Activated CD4-positive, alpha-beta T cell treated with anti-CD3 and anti-CD28 coated beads, Interleukin-2, amount 10 ng/mL, durations not matched to agents 7 days and 5 days (primary cell): Measurements from ENCODE around the gene TULP3. TPM values are rescaled to one million over a fixed set of nuclear protein-coding genes. Genes with fewer than 3 reads are reported as not detected.

Source experiments
- CTCF ChIA-PET: fragments of 350-600 bp; sonication (Branson Sonifier 250); formaldehyde crosslinking; loops from one replicate; lab custom pipeline; 2021; ENCODE audit warnings: antibody characterized with exemption; lab: Charles Lee
- POLR2A ChIA-PET: fragments of 350-600 bp; sonication (Branson Sonifier 250); formaldehyde crosslinking; loops from one replicate; lab custom pipeline; 2021; ENCODE audit warnings: antibody characterized with exemption; lab: Charles Lee
- DNase-seq: peaks from one replicate; pipeline ENCODE4 v3.0.0-alpha.2; 2020
- H3K27ac Mint-ChIP-seq: one replicate; pipeline ENCODE4 v1.8.0; 2021; ENCODE audit warnings: mild to moderate bottlenecking, moderate library complexity, mixed read lengths
- H3K27me3 Mint-ChIP-seq: one replicate; pipeline ENCODE4 v1.8.0; 2021; ENCODE audit warnings: mixed read lengths
- H3K36me3 Mint-ChIP-seq: one replicate; pipeline ENCODE4 v1.8.0; 2021; ENCODE audit warnings: low read depth, mixed read lengths
- H3K4me1 Mint-ChIP-seq: one replicate; pipeline ENCODE4 v1.8.0; 2021; ENCODE audit warnings: mixed read lengths
- H3K4me3 Mint-ChIP-seq: one replicate; pipeline ENCODE4 v1.8.0; 2021; ENCODE audit warnings: mild to moderate bottlenecking, moderate library complexity, mixed read lengths
- H3K9me3 Mint-ChIP-seq: one replicate; pipeline ENCODE4 v1.8.0; 2021; ENCODE audit warnings: mixed read lengths
- total RNA-seq, 2 experiments: library from RNA; stranded (reverse); gene quantifications; one replicate each; pipeline ENCODE4 v1.2.3, GENCODE V29; 2021

Gene TULP3
- total RNA-seq, 2 experiments from 2014 or later: 8.6 to 9.1 TPM

- H3K9me3 Mint-ChIP-seq: no peaks in the 10 kb centered on the region
Observed at GRCh38 chr12:2904260-2904659, 13.6 kb downstream of the TULP3 start.

GRCh38 chr12:2912216-2912575, 21.5 kb downstream of the TULP3 start:
- POLR2A ChIA-PET: no interaction called here
- no peak for DNase-seq
- H3K4me3 Mint-ChIP-seq: no peak overlapping the region
- H3K4me1 Mint-ChIP-seq: no peaks in the 10 kb centered on the region
- no peaks in the 10 kb centered on the region for H3K36me3 Mint-ChIP-seq
- no peaks in the 10 kb centered on the region for H3K27me3 Mint-ChIP-seq
- H3K9me3 Mint-ChIP-seq: no peaks in the 10 kb centered on the region
- CTCF ChIA-PET: interaction anchor here (0.6 kb wide), 1 partner anchor 90 kb away, joined by 4 read pairs; no protein-coding TSS in a partner anchor
- H3K27ac Mint-ChIP-seq: no peak overlapping the region

More at GRCh38 chr12:2904260-2904659, 13.6 kb downstream of the TULP3 start:
- Mint-ChIP-seq H3K4me3 (no peak overlapping the region), H3K36me3 (no peaks in the 10 kb centered on the region), H3K27ac (no peak overlapping the region), H3K4me1 (no peaks in the 10 kb centered on the region), H3K27me3 (no peaks in the 10 kb centered on the region)
- ChIA-PET POLR2A (no interaction called here), CTCF (interaction anchor here (1.1 kb wide), 1 partner anchor 35 kb away, joined by 3 read pairs; no protein-coding TSS in a partner anchor)
- no peak for DNase-seq

- no peaks in the 10 kb centered on the region for H3K27me3 Mint-ChIP-seq
- no peak for DNase-seq
- no peak overlapping the region for H3K27ac Mint-ChIP-seq
- H3K4me1 Mint-ChIP-seq: no peaks in the 10 kb centered on the region
- H3K36me3 Mint-ChIP-seq: peaks cover 6% of the 10 kb centered on the region
- ChIA-PET CTCF (interaction anchor here (0.6 kb wide), 1 partner anchor 100 kb away, joined by 4 read pairs; no protein-coding TSS in a partner anchor), POLR2A (no interaction called here)
- no peaks in the 10 kb centered on the region for H3K9me3 Mint-ChIP-seq
- H3K4me3 Mint-ChIP-seq: no peak overlapping the region
Observed at GRCh38 chr12:2919249-2919648, 28.6 kb downstream of the TULP3 start.

DNA sequence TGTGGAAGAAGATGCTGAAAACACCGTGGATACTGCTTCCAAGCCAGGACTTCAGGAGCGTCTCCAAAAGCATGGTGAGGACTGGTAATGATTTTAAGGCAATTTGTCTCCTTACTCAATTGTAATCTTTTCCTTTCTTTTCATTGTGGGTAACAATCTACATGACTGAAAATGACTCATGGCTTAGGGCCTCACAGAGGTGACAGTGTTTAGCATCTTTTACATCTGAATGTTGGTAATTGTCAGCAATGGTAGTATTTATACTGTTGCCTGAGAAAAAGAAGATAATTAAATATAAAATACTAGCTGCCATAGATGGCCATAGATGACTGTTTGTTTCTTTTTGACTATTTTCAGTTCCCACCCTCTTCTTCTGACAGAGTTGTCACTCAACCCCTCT, 31.6 kb downstream of the TULP3 start:
- POLR2A ChIA-PET: no interaction called here

GRCh38 chr12:2923057-2923456, 32.4 kb downstream of the TULP3 start:
- no peak for DNase-seq
- H3K27ac Mint-ChIP-seq: no peak overlapping the region
- H3K4me3 Mint-ChIP-seq: no peak overlapping the region
- no peaks in the 10 kb centered on the region for H3K27me3 Mint-ChIP-seq
- CTCF ChIA-PET: interaction anchor here (0.7 to 1.2 kb wide), 2 partner anchors 22 to 43 kb away, joined by 3 to 4 read pairs; no protein-coding TSS in a partner anchor
- peaks cover 9% of the 10 kb centered on the region for H3K36me3 Mint-ChIP-seq
- POLR2A ChIA-PET: no interaction called here
- H3K9me3 Mint-ChIP-seq: no peaks in the 10 kb centered on the region
- no peaks in the 10 kb centered on the region for H3K4me1 Mint-ChIP-seq

More for the DNA sequence above, 31.6 kb downstream of the TULP3 start:
- no peak overlapping the region for H3K4me3 Mint-ChIP-seq
- H3K4me1 Mint-ChIP-seq: no peaks in the 10 kb centered on the region
- H3K36me3 Mint-ChIP-seq: peaks cover 9% of the 10 kb centered on the region
- no peak overlapping the region for H3K27ac Mint-ChIP-seq
- no peaks in the 10 kb centered on the region for H3K9me3 Mint-ChIP-seq
- CTCF ChIA-PET: interaction anchor here (0.6 to 1.2 kb wide), 3 partner anchors 22 to 43 kb away, joined by 3 to 4 read pairs (median 3); partner anchors contain the start of gene TULP3
- H3K27me3 Mint-ChIP-seq: no peaks in the 10 kb centered on the region
- DNase-seq: no peak

DNA sequence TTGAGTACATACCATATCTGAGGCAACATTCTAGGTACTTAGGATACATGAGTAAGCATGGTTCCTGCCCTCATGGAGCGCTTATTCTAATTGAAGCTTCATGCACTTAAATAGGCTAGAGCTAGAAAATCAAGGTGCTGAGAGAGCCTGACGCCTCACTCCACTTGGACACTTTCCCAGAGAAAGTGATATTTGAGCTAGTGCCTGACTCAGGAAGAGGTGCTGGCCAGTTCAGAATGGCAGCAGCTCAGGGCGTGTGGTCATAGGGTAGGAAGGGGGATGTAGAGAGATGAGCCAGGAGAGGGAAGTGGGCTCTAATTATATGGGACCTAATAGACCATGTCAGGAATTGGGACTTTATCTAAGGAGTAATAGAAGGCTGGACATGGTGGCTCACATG, 33.3 kb downstream of the TULP3 start:
- Mint-ChIP-seq H3K27me3 (no peaks in the 10 kb centered on the region), H3K9me3 (no peaks in the 10 kb centered on the region), H3K27ac (no peak overlapping the region), H3K36me3 (peaks cover 9% of the 10 kb centered on the region), H3K4me1 (no peaks in the 10 kb centered on the region), H3K4me3 (no peak overlapping the region)
- no peak for DNase-seq
- POLR2A ChIA-PET: no interaction called here
- CTCF ChIA-PET: interaction anchor here (0.6 kb wide), 2 partner anchors 692 to 1216 kb away, joined by 3 to 5 read pairs; no protein-coding TSS in a partner anchor

DNA sequence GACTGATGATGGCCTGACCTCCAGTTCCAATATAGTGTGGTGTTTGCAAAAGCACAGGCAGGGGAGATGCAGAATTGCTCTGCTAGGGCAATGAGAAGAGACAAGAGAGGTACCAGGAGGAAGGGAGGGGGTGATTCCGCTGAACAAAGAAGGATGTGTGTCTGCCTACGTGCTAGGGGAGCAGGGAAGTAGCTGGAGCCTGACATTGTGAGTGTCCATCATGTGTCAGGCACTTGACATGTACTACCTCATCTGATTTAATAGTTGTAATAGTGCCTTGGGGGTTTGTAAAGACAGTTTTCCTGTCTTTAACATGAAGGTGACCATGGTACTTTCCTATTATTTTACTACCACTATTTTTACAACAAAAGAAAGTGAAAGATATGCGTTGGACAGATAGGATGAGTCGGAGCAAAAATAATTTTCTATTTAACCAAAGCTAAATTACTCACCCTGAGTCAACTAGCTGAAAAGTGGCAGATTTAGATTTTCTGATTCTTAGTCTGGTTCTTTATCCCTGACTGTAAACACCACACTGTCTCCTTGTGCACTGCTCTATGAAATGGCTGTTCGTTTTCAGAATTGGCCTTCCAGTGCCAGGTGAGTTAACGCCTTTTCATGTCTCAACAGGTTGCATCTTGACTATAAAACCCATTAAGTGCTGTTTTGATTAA, 34.8 kb downstream of the TULP3 start:
- H3K27ac Mint-ChIP-seq: no peak overlapping the region
- no peak for DNase-seq
- no peaks in the 10 kb centered on the region for H3K4me1 Mint-ChIP-seq
- H3K9me3 Mint-ChIP-seq: no peaks in the 10 kb centered on the region
- H3K4me3 Mint-ChIP-seq: no peak overlapping the region
- H3K27me3 Mint-ChIP-seq: no peaks in the 10 kb centered on the region
- ChIA-PET POLR2A (no interaction called here), CTCF (interaction anchor here (0.7 kb wide), 2 partner anchors 19 to 123 kb away, joined by 3 to 5 read pairs; no protein-coding TSS in a partner anchor)
- peaks cover 9% of the 10 kb centered on the region for H3K36me3 Mint-ChIP-seq

- peaks cover 3% of the 10 kb centered on the region for H3K36me3 Mint-ChIP-seq
- no peak for DNase-seq
- no peaks in the 10 kb centered on the region for H3K9me3 Mint-ChIP-seq
- H3K4me3 Mint-ChIP-seq: no peak overlapping the region
- POLR2A ChIA-PET: no interaction called here
- CTCF ChIA-PET: no interaction called here
- H3K27me3 Mint-ChIP-seq: no peaks in the 10 kb centered on the region
- no peak overlapping the region for H3K27ac Mint-ChIP-seq
- H3K4me1 Mint-ChIP-seq: no peaks in the 10 kb centered on the region
Observed at GRCh38 chr12:2930865-2931264, 40.2 kb downstream of the TULP3 start.

- H3K4me1 Mint-ChIP-seq: no peaks in the 10 kb centered on the region
- CTCF ChIA-PET: interaction anchor here (1.9 kb wide), 1 partner anchor 11 kb away, joined by 8 read pairs; no protein-coding TSS in a partner anchor
- DNase-seq: no peak
- H3K27me3 Mint-ChIP-seq: no peaks in the 10 kb centered on the region
- H3K27ac Mint-ChIP-seq: no peak overlapping the region
- POLR2A ChIA-PET: no interaction called here
- no peaks in the 10 kb centered on the region for H3K36me3 Mint-ChIP-seq
- no peak overlapping the region for H3K4me3 Mint-ChIP-seq
- no peaks in the 10 kb centered on the region for H3K9me3 Mint-ChIP-seq
Observed at GRCh38 chr12:2933586-2933985, 42.9 kb downstream of the TULP3 start.

GRCh38 chr12:2934371-2934770, 43.7 kb downstream of the TULP3 start:
- Mint-ChIP-seq H3K36me3 (no peaks in the 10 kb centered on the region), H3K9me3 (no peaks in the 10 kb centered on the region), H3K27ac (no peak overlapping the region), H3K4me3 (no peak overlapping the region), H3K4me1 (no peaks in the 10 kb centered on the region), H3K27me3 (no peaks in the 10 kb centered on the region)
- DNase-seq: no peak
- CTCF ChIA-PET: interaction anchor here (0.6 kb wide), 1 partner anchor 113 kb away, joined by 3 read pairs; no protein-coding TSS in a partner anchor
- POLR2A ChIA-PET: no interaction called here

DNA sequence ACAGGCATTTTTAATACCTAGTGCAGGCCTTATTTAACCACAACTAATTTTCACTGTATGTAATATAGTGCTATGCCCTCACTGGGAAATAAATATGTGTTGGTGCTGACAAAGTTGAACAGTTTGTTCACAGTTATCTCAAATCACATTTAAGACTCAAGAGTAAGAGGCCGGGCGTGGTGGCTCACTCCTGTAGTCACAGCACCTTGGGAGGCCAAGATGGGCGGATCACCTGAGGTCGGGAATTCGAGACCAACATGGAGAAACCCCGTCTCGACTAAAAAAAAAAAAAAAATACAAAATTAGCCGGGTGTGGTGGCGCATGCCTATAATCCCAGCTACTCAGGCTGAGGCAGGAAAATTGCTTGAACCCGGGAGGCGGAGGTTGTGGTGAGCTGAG, 45.6 kb downstream of the TULP3 start:
- H3K4me3 Mint-ChIP-seq: no peak overlapping the region
- H3K36me3 Mint-ChIP-seq: no peaks in the 10 kb centered on the region
- CTCF ChIA-PET: no interaction called here
- POLR2A ChIA-PET: no interaction called here
- H3K27me3 Mint-ChIP-seq: no peaks in the 10 kb centered on the region
- H3K4me1 Mint-ChIP-seq: no peaks in the 10 kb centered on the region
- H3K9me3 Mint-ChIP-seq: no peaks in the 10 kb centered on the region
- H3K27ac Mint-ChIP-seq: no peak overlapping the region
- DNase-seq: no peak

GRCh38 chr12:2937500-2937899, 46.8 kb downstream of the TULP3 start:
- POLR2A ChIA-PET: no interaction called here
- no peaks in the 10 kb centered on the region for H3K4me1 Mint-ChIP-seq
- no peaks in the 10 kb centered on the region for H3K36me3 Mint-ChIP-seq
- no peak overlapping the region for H3K4me3 Mint-ChIP-seq
- CTCF ChIA-PET: interaction anchor here (0.7 kb wide), 1 partner anchor 791 kb away, joined by 3 read pairs; no protein-coding TSS in a partner anchor
- H3K9me3 Mint-ChIP-seq: no peaks in the 10 kb centered on the region
- H3K27me3 Mint-ChIP-seq: no peaks in the 10 kb centered on the region
- no peak overlapping the region for H3K27ac Mint-ChIP-seq
- no peak for DNase-seq

- no peak overlapping the region for H3K4me3 Mint-ChIP-seq
- H3K36me3 Mint-ChIP-seq: no peaks in the 10 kb centered on the region
- no peak overlapping the region for H3K27ac Mint-ChIP-seq
- H3K9me3 Mint-ChIP-seq: no peaks in the 10 kb centered on the region
- ChIA-PET CTCF (interaction anchor here (0.6 to 1.6 kb wide), 3 partner anchors 36 to 285 kb away, joined by 3 read pairs; no protein-coding TSS in a partner anchor), POLR2A (no interaction called here)
- DNase-seq: no peak
- H3K4me1 Mint-ChIP-seq: no peaks in the 10 kb centered on the region
- H3K27me3 Mint-ChIP-seq: no peaks in the 10 kb centered on the region
Observed at GRCh38 chr12:2939191-2939590, 48.5 kb downstream of the TULP3 start.
